HepG2 (cell line): Measurements from ENCODE around the gene AGAP3. TPM values are rescaled to one million over a fixed set of nuclear protein-coding genes. Genes with fewer than 3 reads are reported as not detected.
A peak's percentile ranks its signal among the peaks of the same experiment; 100 is the strongest.

Experiments
- ARID2 ChIP-seq: sonication (generic); formaldehyde crosslinking; IDR thresholded peaks from 2 replicates; pipeline ENCODE4 v1.8.1; 2022; ENCODE audit warnings: mild to moderate bottlenecking, missing genetic modification reagents, borderline replicate concordance
- ATF7 ChIP-seq, 2 experiments: fragments of 450-650 bp in 1 of 2; sonication (generic) in 1 of 2; formaldehyde crosslinking in 1 of 2; IDR thresholded peaks; 2 replicates each; pipeline versions ENCODE4 v1.4.0 to v1.6.1; 2016 to 2020; ENCODE audit warnings: antibody characterized with exemption in 1 of 2, mild to moderate bottlenecking in 1 of 2, missing genetic modification reagents in 1 of 2
- HOXA3 ChIP-seq: sonication (generic); formaldehyde crosslinking; IDR thresholded peaks from 2 replicates; pipeline ENCODE4 v1.5.0; 2020; ENCODE audit warnings: missing genetic modification reagents
- JUN ChIP-seq: sonication (generic); formaldehyde crosslinking; IDR thresholded peaks from 2 replicates; pipeline ENCODE4 v1.4.0; 2020; ENCODE audit warnings: mild to moderate bottlenecking, missing genetic modification reagents
- KDM5A ChIP-seq: fragments of 200-600 bp; sonication (generic); IDR thresholded peaks from 2 replicates; pipeline ENCODE4 v1.7.0; 2018; ENCODE audit warnings: antibody characterized with exemption, mild to moderate bottlenecking, low read length, borderline replicate concordance
- NFYB ChIP-seq: sonication (generic); formaldehyde crosslinking; IDR thresholded peaks from 2 replicates; pipeline ENCODE4 v1.4.0; 2020; ENCODE audit warnings: missing genetic modification reagents
- NR2F6 ChIP-seq, 2 experiments: IDR thresholded peaks; 2 replicates each; pipeline ENCODE4 v1.6.1; 2016; ENCODE audit warnings: antibody characterized with exemption in 1 of 2, mild to moderate bottlenecking in 1 of 2
- POLR2A ChIP-seq, 2 experiments: IDR thresholded peaks; 2 replicates each; pipeline ENCODE4 v1.6.1; 2011; ENCODE audit warnings: low read depth in 2 of 2, low read length in 2 of 2, mild to moderate bottlenecking in 1 of 2, moderate library complexity in 1 of 2; ENCODE audit not compliant: insufficient read depth in 1 of 2
- PTBP1 ChIP-seq: fragments of 200-400 bp; formaldehyde crosslinking; IDR thresholded peaks from 2 replicates; pipeline ENCODE4 v1.6.1; 2018; ENCODE audit warnings: low read length, low read depth; ENCODE audit not compliant: poor library complexity, severe bottlenecking
- SAFB2 ChIP-seq: sonication (generic); formaldehyde crosslinking; IDR thresholded peaks from 2 replicates; pipeline ENCODE4 v1.5.1; 2020; ENCODE audit warnings: missing genetic modification reagents, low read depth, mild to moderate bottlenecking, borderline replicate concordance
- SAP130 ChIP-seq: IDR thresholded peaks from 2 replicates; pipeline ENCODE4 v1.6.1; 2016; ENCODE audit warnings: low read depth
- ZBTB20 ChIP-seq: sonication (generic); formaldehyde crosslinking; IDR thresholded peaks from 2 replicates; pipeline ENCODE4 v1.8.1; 2023; ENCODE audit warnings: missing genetic modification reagents, low read depth, mild to moderate bottlenecking, borderline replicate concordance
- ZKSCAN1 ChIP-seq: fragments of 150-350 bp; IDR thresholded peaks from 2 replicates; pipeline ENCODE4 v1.6.1; 2014; ENCODE audit warnings: low read length
- ZKSCAN5 ChIP-seq: sonication (generic); formaldehyde crosslinking; IDR thresholded peaks from 2 replicates; pipeline ENCODE4 v1.5.1; 2020; ENCODE audit warnings: mild to moderate bottlenecking, missing genetic modification reagents
- ZNF225 ChIP-seq: sonication (generic); formaldehyde crosslinking; IDR thresholded peaks from 2 replicates; pipeline ENCODE4 v1.4.0; 2020; ENCODE audit warnings: mild to moderate bottlenecking, missing genetic modification reagents
- ZNF230 ChIP-seq: sonication (generic); formaldehyde crosslinking; IDR thresholded peaks from 2 replicates; pipeline ENCODE4 v1.4.0; 2020; ENCODE audit warnings: mild to moderate bottlenecking, missing genetic modification reagents
- ZNF260 ChIP-seq: sonication (generic); formaldehyde crosslinking; IDR thresholded peaks from 2 replicates; pipeline ENCODE4 v1.4.0; 2020; ENCODE audit warnings: missing genetic modification reagents, low read depth, mild to moderate bottlenecking, borderline replicate concordance
- ZNF326 ChIP-seq: sonication (generic); formaldehyde crosslinking; IDR thresholded peaks from 2 replicates; pipeline ENCODE4 v1.4.0; 2020; ENCODE audit warnings: missing genetic modification reagents, borderline replicate concordance
- polyA plus RNA-seq, 8 experiments: library from polyadenylated mRNA; depleted of rRNA in 3 of 8; stranded (reverse) in 7 of 8; unstranded in 1 of 8; fragments of >200 nt; fragmentation: Illumina TruSeq in 4 of 8; extraction: Trizol in 4 of 8; gene quantifications; 2 replicates each; pipeline versions ENCODE4 v1.2.1 to v1.2.3, GENCODE V29; 2011 to 2016; ENCODE audit warnings: low read depth in 4 of 8, missing spikeins in 1 of 8, mixed read lengths in 1 of 8; ENCODE audit not compliant: insufficient read depth in 1 of 8
- total RNA-seq, 5 experiments: library from RNA; depleted of rRNA; stranded (reverse); fragments of >200 nt; fragmentation: Illumina TruSeq; extraction: Trizol; gene quantifications; 2 replicates each; pipeline ENCODE4 v1.2.3, GENCODE V29; 2016; ENCODE audit warnings: low read depth in 1 of 5
- TF ChIP-seq, protein P1 (sequence below): sonication (generic); formaldehyde crosslinking; IDR thresholded peaks from 2 replicates; pipeline ENCODE4 v1.8.1; 2023; ENCODE audit warnings: mild to moderate bottlenecking, missing genetic modification reagents
- TF ChIP-seq, protein P2 (sequence below), 2 experiments: sonication (generic) in 1 of 2; formaldehyde crosslinking in 1 of 2; IDR thresholded peaks; 2 replicates each; pipeline versions ENCODE4 v1.5.1 to v1.6.1; 2011 to 2020; ENCODE audit warnings: borderline replicate concordance in 1 of 2, low read depth in 1 of 2, low read length in 1 of 2, mild to moderate bottlenecking in 1 of 2, missing genetic modification reagents in 1 of 2, moderate library complexity in 1 of 2
- TF ChIP-seq, protein P3 (sequence below): sonication (generic); formaldehyde crosslinking; IDR thresholded peaks from 2 replicates; pipeline ENCODE4 v1.8.1; 2023; ENCODE audit warnings: mild to moderate bottlenecking, inconsistent platforms, moderate library complexity, missing genetic modification reagents, borderline replicate concordance
- TF ChIP-seq, protein P4 (sequence below): sonication (generic); formaldehyde crosslinking; IDR thresholded peaks from 2 replicates; pipeline ENCODE4 v1.8.0; 2022; ENCODE audit warnings: missing genetic modification reagents, mild to moderate bottlenecking, moderate library complexity, borderline replicate concordance
- TF ChIP-seq, protein P5 (sequence below): sonication (generic); formaldehyde crosslinking; conservative IDR thresholded peaks from 2 replicates; pipeline ENCODE4 v1.5.0; 2020; ENCODE audit warnings: missing genetic modification reagents

Gene AGAP3
- total and polyA plus RNA-seq, 2 of the 13 experiments (the other 11 are each of a cell fraction or from before 2014, with no cell fraction given) = 31.3 to 61.4 TPM

DNA sequence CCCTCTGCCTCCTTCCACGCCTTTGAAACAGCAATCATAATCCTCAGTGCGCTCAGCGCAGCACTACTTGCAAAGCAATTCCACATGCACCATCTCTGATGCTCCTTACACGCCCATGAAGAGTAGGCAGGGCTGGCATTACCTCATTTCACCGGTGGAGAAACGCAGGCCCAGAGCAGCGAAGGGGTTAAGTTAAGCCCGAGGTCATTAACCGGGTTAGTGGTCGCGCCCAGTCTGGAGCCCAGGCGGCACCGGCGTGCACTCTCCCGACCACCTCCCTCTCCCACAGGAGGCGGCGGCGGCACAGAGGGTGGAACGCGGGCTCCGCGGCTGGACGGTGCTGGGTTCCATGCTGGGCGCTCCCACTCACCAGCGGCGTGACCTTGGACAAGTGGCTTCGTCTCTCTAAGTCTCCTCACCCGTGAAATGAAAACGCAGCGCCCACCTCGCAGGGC, 6.2 kb upstream of the AGAP3 start (continued):
- TF ChIP-seq, protein P1, sequence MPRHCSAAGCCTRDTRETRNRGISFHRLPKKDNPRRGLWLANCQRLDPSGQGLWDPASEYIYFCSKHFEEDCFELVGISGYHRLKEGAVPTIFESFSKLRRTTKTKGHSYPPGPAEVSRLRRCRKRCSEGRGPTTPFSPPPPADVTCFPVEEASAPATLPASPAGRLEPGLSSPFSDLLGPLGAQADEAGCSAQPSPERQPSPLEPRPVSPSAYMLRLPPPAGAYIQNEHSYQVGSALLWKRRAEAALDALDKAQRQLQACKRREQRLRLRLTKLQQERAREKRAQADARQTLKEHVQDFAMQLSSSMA = 0 out of 2 replicates have a peak, but pooled peaks have one; percentile 3
- TF ChIP-seq, protein P2, sequence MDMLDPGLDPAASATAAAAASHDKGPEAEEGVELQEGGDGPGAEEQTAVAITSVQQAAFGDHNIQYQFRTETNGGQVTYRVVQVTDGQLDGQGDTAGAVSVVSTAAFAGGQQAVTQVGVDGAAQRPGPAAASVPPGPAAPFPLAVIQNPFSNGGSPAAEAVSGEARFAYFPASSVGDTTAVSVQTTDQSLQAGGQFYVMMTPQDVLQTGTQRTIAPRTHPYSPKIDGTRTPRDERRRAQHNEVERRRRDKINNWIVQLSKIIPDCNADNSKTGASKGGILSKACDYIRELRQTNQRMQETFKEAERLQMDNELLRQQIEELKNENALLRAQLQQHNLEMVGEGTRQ (IDR thresholded peaks at IDR 0.05; ENCODE audit: low read depth, low read length) = no peak
- TF ChIP-seq, protein P2 (CRISPR knock-in tag; IDR thresholded peaks at IDR 0.05; ENCODE audit: borderline replicate concordance) = no peak
- TF ChIP-seq SAP130 = no peak
- peak in 1 of 2 experiments; percentile 66; a peak in 1 of 4 replicates for TF ChIP-seq POLR2A (IDR thresholded peaks at IDR 0.05; ENCODE audit: insufficient read depth in 1 of 2, low read depth in 2 of 2, low read length in 2 of 2)
- TF ChIP-seq ZNF225 (CRISPR knock-in tag) = no peak
- no peak for TF ChIP-seq JUN
- TF ChIP-seq SAFB2 (CRISPR knock-in tag) = no peak
- no peak for TF ChIP-seq ARID2 (CRISPR knock-in tag)
- TF ChIP-seq ZKSCAN1 = no peak
- TF ChIP-seq ATF7 (IDR thresholded peaks at IDR 0.05) = no peak
- TF ChIP-seq ATF7 (CRISPR knock-in tag; IDR thresholded peaks at IDR 0.05) = no peak
- TF ChIP-seq NFYB (CRISPR knock-in tag) = no peak
- TF ChIP-seq, protein P3, sequence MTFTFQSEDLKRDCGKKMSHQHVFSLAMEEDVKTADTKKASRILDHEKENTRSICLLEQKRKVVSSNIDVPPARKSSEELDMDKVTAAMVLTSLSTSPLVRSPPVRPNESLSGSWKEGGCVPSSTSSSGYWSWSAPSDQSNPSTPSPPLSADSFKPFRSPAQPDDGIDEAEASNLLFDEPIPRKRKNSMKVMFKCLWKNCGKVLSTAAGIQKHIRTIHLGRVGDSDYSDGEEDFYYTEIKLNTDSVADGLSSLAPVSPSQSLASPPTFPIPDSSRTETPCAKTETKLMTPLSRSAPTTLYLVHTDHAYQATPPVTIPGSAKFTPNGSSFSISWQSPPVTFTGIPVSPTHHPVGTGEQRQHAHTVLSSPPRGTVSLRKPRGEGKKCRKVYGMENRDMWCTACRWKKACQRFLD (CRISPR knock-in tag) = no peak
- TF ChIP-seq ZNF260 (CRISPR knock-in tag) = 0 out of 2 replicates have a peak, but pooled peaks have one; percentile 25
- TF ChIP-seq, protein P4, sequence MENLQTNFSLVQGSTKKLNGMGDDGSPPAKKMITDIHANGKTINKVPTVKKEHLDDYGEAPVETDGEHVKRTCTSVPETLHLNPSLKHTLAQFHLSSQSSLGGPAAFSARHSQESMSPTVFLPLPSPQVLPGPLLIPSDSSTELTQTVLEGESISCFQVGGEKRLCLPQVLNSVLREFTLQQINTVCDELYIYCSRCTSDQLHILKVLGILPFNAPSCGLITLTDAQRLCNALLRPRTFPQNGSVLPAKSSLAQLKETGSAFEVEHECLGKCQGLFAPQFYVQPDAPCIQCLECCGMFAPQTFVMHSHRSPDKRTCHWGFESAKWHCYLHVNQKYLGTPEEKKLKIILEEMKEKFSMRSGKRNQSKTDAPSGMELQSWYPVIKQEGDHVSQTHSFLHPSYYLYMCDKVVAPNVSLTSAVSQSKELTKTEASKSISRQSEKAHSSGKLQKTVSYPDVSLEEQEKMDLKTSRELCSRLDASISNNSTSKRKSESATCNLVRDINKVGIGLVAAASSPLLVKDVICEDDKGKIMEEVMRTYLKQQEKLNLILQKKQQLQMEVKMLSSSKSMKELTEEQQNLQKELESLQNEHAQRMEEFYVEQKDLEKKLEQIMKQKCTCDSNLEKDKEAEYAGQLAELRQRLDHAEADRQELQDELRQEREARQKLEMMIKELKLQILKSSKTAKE (CRISPR knock-in tag) = no peak
- no peak for TF ChIP-seq KDM5A
- no peak for TF ChIP-seq NR2F6 (IDR thresholded peaks at IDR 0.05)
- TF ChIP-seq NR2F6 (CRISPR knock-in tag; IDR thresholded peaks at IDR 0.05) = no peak
- TF ChIP-seq ZBTB20 (CRISPR knock-in tag) = no peak
- TF ChIP-seq ZKSCAN5 = no peak
- no peak for TF ChIP-seq PTBP1
- TF ChIP-seq, protein P5, sequence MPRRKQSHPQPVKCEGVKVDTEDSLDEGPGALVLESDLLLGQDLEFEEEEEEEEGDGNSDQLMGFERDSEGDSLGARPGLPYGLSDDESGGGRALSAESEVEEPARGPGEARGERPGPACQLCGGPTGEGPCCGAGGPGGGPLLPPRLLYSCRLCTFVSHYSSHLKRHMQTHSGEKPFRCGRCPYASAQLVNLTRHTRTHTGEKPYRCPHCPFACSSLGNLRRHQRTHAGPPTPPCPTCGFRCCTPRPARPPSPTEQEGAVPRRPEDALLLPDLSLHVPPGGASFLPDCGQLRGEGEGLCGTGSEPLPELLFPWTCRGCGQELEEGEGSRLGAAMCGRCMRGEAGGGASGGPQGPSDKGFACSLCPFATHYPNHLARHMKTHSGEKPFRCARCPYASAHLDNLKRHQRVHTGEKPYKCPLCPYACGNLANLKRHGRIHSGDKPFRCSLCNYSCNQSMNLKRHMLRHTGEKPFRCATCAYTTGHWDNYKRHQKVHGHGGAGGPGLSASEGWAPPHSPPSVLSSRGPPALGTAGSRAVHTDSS = no peak
- TF ChIP-seq ZNF230 (CRISPR knock-in tag) = no peak
- TF ChIP-seq HOXA3 (CRISPR knock-in tag) = no peak
- TF ChIP-seq ZNF326 = no peak
